Right renal pelvis (tissue), 4 donors: ENCODE results near the gene SRCAP. TPM values are rescaled to one million over a fixed set of nuclear protein-coding genes. Genes with fewer than 3 reads are reported as not detected.

Experiments used
- DNase-seq, 4 donors: peaks; one replicate each; pipeline ENCODE4 v3.0.0-alpha.2; 2013; ENCODE audit warnings: low read depth in 4 of 4, low spot score in 3 of 4, missing footprints in 1 of 4
- polyA plus RNA-seq, 4 donors: library from polyadenylated mRNA; unstranded; fragments of 120-200 nt; gene quantifications; one replicate each; pipeline ENCODE4 v1.2.1, GENCODE V29; 2013; ENCODE audit not compliant: insufficient read length in 4 of 4

The SRCAP gene
- polyA plus RNA-seq, 4 donors, result 32.7 to 40.5 (median 35.9) TPM

DNA sequence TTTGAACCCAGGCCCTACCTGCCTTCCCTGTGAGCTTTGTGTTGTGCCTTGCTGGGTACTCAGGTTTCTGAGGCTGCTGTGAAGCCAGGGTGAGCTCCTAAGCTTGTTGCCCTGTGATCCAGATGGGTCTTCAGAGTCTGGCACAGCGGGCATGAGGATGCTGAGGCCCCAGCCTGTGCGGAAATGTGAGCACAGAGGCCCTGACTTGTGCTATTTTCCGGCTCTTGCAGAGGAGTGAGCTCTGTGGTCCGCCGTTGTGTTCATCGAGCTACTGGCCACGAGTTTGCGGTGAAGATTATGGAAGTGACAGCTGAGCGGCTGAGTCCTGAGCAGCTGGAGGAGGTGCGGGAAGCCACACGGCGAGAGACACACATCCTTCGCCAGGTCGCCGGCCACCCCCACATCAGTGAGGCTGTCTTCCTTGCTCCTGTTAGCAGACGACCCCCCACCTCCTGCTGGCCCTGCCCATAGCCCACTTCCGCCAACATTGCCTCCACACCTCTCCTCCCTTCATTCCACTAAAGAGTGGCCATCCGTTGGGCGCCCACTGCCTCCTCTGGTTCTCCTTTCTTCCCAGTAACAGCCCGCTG is 52.0 kb downstream of the SRCAP start:
- no peak for DNase-seq

DNA sequence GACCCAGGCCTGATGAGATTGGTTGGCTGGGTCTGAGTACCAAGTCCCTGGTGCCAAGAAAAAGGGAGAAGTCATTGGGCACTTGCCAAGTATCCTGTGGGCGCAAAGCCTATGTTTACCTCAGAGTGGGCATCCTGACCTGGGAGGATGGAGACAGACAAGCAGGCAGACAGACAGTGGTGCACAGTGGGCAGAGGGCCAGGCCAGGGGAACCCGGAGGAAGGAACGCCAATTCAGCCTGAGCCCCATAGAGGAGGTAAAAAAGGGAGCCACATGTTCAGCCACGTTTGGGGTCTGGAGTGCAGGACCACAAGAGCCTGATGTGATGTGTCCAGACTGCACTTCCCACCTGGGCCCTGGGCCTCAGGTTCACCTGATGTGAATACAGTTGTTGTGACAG is 54.6 kb downstream of the SRCAP start:
- no peak for DNase-seq

DNA sequence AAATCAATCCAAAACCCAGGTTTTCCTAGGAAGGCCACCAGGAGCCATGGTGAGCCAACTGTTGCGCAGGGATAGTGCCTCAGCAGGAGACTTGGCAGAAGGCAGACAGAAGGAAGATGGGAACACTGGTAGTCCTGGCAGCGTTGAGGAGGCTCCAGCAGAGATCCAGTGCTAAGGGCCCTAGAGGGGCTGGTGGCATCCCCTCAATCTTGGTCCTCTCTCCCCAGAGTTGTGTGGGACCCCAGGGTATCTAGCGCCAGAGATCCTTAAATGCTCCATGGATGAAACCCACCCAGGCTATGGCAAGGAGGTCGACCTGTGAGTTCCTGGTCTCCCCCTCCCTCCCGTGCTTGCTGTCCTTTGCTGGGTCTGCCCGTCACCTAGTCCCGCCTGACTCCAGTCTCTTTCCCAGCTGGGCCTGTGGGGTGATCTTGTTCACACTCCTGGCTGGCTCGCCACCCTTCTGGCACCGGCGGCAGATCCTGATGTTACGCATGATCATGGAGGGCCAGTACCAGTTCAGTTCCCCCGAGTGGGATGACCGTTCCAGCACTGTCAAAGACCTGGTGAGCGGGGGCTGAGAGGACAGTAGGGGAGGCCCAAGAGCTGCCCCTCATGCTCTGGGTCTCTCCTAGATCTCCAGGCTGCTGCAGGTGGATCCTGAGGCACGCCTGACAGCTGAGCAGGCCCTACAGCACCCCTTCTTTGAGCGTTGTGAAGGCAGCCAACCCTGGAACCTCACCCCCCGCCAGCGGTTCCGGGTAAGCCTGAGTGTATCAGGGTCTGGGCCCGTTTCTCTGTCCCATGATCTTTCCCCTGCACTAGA is 57.2 kb downstream of the SRCAP start:
- no peak for DNase-seq

DNA sequence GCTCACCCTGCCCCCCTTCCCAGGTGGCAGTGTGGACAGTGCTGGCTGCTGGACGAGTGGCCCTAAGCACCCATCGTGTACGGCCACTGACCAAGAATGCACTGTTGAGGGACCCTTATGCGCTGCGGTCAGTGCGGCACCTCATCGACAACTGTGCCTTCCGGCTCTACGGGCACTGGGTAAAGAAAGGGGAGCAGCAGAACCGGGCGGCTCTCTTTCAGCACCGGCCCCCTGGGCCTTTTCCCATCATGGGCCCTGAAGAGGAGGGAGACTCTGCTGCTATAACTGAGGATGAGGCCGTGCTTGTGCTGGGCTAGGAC is 57.8 kb downstream of the SRCAP start:
- DNase-seq, result no peak

DNA sequence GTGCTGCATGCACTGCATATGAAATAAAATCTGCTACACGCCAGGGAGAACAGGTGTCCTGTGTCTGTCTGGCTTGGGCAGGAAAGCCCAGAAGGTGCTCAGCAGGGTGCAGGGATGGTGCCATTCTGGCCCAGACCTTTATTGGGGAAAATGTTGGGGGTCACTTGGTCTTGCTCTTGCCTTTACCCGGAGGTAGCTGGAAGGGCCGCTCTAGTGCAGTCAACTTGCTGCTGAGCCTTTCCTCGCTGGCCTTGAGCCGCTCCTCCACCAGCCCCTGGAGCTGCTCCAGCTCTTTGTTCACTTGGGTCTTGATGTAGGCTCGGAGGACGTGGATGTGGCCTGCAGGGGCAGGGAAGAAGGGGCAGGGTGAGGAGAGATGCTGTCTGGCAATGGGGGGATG is 58.3 kb downstream of the SRCAP start:
- DNase-seq, result no peak

DNA sequence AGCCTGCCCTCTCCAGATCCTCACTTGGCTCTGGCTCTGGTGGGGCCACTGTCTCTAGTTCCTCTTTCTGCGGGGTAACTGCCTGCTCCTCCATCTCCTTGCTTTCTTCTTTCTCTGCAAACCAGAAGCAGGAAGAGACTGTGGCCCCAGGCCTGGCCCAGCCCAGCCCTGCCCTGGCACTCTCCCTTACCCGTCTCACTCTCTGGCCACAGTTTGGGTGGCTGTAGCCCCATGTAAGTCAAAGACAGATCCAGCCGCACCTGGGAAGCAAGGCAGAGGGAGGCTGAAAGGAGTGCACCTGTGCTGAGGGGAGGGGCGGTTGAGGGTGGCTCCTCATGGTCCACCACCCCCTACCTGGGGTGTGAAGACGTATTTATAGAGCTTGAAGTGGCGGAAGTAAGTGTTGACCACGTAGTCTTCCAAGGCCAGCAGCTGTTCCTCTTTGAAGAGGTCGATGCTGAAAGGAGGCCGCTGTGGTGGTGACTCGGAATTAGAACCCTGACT is 60.1 kb downstream of the SRCAP start:
- DNase-seq, result no peak

DNA sequence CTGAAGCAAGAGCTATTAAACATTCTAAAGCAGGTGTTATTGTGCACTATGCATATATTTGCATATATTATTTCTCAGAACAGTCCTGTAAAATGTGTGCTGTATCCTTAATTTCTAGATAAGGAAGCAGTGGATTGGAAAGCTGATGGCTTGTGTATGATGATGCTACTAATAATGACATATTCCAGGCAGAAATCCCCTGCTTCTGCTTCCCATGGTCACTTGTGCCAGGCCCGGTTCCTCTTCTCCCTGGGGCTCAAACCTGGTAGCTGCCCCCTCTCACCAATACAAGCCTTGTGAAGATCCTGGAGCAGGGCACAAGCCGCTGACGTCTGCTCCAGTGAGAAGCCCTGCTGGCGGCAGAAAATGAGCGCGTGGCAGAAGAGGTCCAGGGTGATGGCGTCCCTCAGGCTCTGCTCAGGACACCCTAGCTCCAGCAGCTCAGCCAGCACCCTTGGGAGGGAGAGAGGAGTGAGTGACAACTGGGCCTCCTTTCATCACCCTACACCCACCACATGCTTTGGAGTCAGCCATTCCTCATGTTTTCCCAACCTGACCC is 61.1 kb downstream of the SRCAP start:
- DNase-seq, result no peak

DNA sequence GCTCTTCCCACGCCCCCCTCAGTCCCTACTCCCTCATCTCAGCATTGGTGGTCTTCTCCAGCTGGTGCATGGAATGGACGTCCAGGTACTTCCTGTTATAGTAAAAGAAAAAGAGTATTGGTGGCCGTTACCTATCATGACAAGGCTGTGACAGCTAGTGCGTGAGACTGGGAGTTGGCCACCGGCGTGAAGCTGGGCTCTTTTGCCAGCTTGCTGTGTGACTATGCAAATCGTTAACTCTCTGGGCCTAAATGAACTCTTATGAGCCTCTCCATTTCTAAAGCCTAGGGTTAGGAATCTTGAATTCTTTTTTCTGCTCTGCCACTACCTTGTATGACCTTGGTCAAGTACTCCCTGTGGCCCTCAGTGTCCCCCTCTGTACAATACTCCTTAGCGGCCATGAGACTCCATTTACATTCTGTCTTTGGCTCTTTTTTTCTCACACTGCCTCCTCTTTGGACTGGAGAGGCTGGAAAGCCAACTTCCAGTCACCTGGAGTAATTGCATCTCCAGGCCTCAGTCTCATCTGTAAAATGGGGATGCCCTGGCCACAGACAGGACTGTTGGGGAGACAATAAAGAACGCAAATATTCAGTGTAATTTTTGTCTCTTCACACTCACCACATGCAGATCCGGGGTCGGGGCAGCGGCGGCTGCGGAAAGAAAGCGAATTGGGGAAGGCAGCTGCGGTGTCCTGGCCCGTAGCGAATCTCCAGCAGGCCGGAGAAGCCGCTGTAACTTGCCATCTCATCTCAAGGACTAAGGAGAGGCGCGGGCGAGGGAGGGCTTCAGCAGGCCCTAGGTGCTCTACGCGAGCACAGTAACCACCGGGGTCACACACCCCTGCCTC is 61.8 kb downstream of the SRCAP start:
- DNase-seq, result no peak

DNA sequence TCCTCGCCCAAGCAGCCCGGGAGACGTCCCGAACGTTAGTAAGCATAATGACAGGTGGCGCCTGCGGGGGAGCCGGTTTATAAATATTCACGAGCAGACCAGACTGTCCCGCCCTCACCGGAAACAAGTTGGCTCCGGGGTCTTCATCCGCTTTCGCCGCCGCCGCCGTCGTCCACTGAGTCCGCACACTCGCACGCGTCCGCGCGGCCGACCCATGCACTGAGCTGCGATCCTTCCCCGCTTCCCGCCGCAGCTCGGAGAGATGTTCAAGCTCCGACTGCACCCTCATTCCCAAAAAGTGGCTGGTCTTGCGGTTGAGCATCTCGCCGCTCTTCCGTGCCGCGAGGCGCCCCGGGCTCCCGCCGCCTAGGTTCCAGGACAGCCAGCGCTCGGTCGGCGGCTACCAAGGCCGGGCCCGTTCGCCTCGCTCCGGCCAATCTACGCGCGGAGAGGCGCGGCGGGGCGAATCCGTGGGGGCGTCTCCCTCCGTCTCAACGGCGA is 62.5 kb downstream of the SRCAP start:
- no peak for DNase-seq

DNA sequence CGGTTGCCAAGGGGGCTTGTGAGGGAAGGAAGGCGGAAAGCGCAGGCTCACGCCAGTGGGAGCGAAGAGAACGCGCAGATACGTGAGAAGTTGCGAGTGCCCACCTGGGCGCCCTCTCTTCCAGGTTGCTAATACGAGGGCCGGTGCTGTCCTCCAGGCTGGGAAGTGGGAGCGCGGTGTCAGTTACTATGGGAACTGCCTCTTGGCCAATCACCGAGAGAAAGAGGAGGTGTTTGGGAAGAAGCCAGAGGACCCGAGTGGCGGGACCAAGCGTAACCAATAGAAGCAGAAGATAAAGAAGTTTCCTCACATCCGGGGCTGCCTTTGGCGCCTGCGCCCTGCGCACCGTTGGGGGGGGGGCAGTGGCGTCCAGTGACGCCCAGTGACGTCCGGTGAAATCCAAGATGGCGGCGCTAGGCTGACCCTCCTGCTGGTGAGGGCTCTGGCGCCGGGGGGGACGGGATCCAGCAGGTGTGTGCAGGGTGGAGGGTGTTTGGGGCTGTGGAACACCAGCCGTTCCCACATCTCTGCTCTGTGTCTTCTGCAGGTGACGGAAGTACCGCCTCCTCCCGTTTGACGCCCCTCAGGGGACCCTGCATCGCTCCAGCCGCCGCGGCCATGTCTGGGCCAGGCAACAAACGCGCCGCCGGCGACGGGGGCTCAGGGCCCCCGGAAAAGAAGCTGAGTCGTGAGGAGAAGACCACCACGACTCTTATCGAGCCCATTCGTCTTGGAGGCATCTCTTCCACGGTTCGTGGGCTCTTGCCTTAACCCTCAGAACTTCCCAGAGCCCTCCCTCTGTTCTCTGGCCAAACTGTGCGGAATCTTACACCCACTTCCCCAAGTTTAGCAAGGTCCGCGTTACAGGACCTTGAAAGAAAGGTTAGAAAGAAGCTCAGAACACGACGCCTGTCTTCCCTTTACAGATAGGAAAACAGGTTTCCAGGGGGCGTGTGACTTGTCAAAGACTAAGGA is 63.2 kb downstream of the SRCAP start, which contains the start of the genes CFAP119 and RNF40:
TSS of gene CFAP119 (minus strand) at position 135 of the 975 bp plus-strand sequence. CDS start 314 bp downstream, outside the sequence.
TSS of gene RNF40 (plus strand) at position 395 of the 975 bp plus-strand sequence. CDS start at position 619, 224 bp downstream.
- DNase-seq, result peak; percentile 96 to 98 (median 97)

DNA sequence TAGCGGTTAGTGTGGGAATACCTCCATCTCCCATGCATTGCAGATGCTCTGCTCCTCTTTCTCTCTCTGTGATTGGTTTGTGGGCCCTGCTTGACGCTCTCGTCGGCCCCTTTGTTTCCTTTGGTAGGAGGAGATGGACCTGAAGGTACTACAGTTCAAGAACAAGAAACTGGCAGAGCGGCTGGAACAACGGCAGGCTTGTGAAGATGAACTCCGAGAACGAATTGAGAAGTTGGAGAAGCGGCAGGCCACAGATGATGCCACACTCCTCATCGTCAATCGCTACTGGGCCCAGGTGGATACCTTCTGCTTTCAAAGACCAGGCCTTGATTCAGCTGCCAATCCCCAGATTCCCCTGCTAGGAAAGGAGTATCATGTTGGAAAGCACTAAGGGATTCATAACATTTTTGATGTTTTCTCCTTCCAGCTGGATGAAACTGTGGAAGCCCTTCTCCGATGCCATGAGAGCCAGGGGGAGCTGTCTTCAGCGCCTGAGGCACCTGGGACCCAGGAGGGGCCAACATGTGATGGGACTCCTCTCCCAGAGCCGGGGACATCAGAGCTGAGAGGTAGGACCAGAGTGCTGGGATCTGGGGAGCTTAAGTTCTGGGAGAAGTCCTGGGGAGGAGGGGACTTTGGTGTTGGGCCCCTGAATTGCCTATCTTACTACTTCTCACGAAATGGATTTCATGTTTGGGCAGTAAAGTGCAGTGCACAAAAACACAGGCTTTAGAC is 64.2 kb downstream of the SRCAP start:
- DNase-seq, result no peak

DNA sequence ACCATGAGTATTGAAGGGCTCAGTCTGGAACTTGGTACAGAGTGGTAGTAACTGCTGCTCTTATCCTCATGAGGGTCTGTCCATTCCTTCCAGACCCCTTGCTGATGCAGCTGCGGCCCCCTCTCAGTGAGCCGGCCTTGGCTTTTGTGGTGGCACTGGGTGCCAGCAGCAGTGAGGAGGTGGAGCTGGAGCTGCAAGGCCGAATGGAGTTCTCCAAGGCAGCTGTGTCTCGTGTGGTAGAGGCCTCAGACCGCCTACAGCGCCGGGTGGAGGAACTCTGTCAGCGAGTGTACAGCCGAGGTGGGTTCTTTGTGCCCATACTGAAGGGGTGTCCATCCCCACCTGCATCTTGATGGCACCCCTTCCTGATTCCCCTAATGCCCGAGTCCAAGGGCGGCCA is 65.1 kb downstream of the SRCAP start:
- no peak for DNase-seq

DNA sequence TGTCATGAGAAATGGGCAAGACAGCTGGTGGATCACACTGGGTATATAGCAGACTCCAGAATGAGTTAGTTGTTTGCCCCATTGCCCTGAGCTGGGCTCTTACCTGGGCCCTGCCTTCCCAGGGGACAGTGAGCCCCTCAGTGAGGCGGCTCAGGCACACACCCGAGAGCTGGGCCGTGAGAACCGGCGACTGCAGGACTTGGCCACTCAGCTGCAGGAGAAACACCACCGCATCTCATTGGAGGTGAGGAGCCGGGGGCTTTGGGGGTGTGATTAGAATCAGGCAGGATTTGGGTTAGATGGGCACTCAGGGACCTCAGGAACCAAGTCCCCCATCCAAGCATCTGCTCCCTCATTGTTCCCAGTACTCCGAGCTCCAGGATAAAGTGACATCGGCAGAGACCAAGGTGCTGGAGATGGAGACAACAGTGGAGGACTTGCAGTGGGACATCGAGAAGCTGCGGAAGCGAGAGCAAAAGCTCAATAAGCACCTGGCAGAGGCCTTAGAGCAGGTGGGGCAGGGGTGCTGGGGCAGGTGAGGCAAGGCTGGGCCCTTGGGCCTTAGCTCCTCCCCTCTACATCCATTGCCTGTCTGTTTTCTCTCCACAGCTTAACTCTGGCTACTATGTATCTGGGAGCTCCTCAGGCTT is 66.0 kb downstream of the SRCAP start:
- DNase-seq, result no peak

DNA sequence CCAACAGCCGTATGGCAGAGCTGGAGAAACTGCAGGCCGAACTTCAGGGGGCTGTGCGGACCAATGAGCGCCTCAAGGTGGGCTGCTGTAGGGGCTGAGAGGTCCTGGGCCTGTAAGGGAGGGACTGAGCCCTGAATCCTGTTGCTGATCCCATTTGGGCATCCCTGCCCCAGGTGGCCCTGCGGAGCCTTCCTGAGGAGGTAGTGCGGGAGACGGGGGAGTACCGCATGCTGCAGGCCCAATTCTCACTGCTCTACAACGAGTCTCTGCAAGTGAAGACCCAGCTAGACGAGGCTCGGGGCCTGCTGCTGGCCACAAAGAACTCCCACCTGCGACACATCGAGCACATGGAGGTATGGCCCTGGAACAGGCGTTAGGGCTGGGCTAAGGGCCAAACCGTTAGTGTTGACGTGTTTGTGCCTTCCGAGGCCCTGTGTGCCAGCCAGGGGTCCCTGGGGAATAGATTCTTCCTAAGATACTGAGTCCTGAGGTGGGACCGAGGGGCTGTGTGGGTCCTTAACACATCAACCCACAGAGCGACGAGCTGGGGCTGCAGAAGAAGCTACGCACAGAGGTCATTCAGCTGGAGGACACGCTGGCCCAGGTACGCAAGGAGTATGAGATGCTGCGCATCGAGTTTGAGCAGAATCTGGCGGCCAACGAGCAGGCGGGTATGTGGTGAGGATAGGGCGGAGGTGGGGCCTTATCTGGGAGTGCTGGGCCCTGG is 67.4 kb downstream of the SRCAP start:
- DNase-seq, result no peak

DNA sequence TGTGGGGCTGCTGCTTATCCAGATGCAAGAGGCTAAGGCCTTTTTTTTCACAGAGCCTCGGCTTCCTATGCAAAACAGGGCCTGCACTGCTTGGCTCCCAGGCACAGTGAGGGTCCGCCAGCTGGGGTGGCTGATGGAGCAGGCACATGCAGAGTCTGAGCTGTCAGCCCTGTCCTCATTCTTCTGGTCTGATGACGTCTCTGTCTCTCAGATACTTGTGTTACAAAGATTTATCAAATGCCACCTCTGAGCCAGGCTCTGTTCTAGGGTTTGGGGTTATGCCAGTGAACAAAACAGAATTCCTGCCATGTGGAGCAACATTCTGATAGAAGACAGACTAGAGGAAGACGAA is 67.9 kb downstream of the SRCAP start:
- DNase-seq, result no peak

DNA sequence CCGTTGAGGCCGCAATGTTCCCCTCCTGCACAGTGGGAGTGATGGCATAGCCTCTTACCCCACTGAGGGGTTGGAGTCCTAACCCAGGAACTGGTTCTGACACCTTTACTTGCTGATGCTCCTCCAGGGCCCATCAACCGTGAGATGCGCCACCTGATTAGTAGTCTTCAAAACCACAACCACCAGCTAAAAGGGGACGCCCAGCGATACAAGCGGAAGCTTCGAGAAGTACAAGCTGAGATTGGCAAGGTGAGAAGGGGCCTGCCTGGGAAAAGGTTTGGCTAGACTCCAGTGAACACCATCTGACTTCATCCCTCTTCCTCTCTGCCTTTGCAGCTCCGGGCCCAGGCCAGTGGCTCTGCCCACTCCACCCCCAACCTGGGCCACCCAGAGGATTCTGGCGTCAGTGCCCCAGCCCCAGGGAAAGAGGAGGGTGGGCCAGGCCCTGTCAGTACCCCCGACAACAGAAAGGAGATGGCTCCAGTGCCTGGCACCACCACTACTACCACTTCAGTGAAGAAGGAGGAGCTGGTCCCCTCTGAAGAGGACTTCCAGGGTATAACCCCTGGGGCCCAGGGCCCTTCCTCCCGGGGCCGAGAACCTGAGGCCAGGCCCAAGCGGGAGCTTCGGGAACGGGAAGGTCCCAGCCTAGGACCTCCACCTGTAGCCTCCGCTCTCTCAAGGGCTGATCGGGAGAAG is 68.9 kb downstream of the SRCAP start:
- no peak for DNase-seq

DNA sequence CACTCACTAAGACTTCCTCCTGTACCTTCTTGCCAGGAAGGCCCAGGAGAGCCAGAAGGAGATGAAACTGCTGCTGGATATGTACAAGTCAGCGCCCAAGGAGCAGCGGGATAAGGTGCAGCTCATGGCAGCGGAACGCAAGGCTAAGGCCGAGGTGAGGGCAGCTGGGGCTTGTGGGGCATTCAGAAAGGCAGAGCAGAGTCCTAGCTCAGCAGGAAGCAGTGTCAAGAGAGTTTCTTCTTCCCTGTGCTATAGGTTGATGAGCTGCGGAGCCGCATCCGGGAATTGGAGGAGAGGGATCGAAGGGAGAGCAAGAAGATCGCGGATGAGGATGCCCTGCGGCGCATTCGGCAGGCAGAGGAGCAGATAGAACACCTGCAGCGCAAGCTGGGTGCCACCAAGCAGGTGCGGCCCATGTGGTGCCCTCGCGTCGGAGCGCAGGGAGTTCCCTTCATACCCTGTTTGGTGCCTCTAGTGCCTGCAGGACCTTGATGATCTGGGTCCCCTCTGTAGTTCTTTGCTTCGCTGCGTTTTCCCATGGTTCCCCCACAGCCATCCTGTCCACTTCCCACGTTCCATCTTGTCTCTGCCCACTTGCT is 69.7 kb downstream of the SRCAP start:
- no peak for DNase-seq
